Fibroblast of peridontal ligament (primary cell): ENCODE results near the gene QSER1.
"Not testable (repeated sequence)": the region's sequence is repeated elsewhere in the genome, so short reads cannot be mapped to it uniquely, and the experiment has no call there.

Experiments used
- DNase-seq: peaks from one replicate; pipeline ENCODE4 v3.0.0-alpha.2; 2010; ENCODE audit errors: extremely low read depth

QSER1 gene

GRCh38 chr11:32935462-32936029 lies 42.9 kb downstream of the QSER1 start:
- DNase-seq, result no peak

- DNase-seq, result not testable (repeated sequence)
Measured at GRCh38 chr11:32936178-32936577, 43.6 kb downstream of the QSER1 start.

GRCh38 chr11:32937283-32937682 lies 44.7 kb downstream of the QSER1 start:
- DNase-seq, result not testable (repeated sequence)

- peak; percentile 49 for DNase-seq
Measured at GRCh38 chr11:32939046-32939445, 46.4 kb downstream of the QSER1 start.

- DNase-seq, result peak; percentile 23
Measured at GRCh38 chr11:32939866-32940265, 47.3 kb downstream of the QSER1 start.

GRCh38 chr11:32940865-32941264 lies 48.3 kb downstream of the QSER1 start:
- no peak for DNase-seq

GRCh38 chr11:32947978-32948377 lies 55.4 kb downstream of the QSER1 start:
- DNase-seq, result peak; percentile 23

- DNase-seq, result no peak
Measured at GRCh38 chr11:32949739-32950138, 57.1 kb downstream of the QSER1 start.

- no peak for DNase-seq
Measured at GRCh38 chr11:32952421-32952820, 59.8 kb downstream of the QSER1 start.

- DNase-seq, result no peak
Measured at GRCh38 chr11:32953700-32954099, 61.1 kb downstream of the QSER1 start.

GRCh38 chr11:32960553-32961164 lies 68.0 kb downstream of the QSER1 start:
- DNase-seq, result peak; percentile 83

- no peak for DNase-seq
Measured at GRCh38 chr11:32962016-32962415, 69.4 kb downstream of the QSER1 start.

- no peak for DNase-seq
Measured at GRCh38 chr11:32963721-32964120, 71.1 kb downstream of the QSER1 start.

- no peak for DNase-seq
Measured at GRCh38 chr11:32968541-32968940, 75.9 kb downstream of the QSER1 start.

- not testable (repeated sequence) for DNase-seq
Measured at GRCh38 chr11:32972233-32972632, 79.6 kb downstream of the QSER1 start.

- no peak for DNase-seq
Measured at GRCh38 chr11:32972781-32973180, 80.2 kb downstream of the QSER1 start.

GRCh38 chr11:32982626-32983025 lies 90.0 kb downstream of the QSER1 start:
- no peak for DNase-seq

GRCh38 chr11:32983506-32983905 lies 90.9 kb downstream of the QSER1 start:
- DNase-seq, result no peak

GRCh38 chr11:32985600-32985999 lies 93.0 kb downstream of the QSER1 start:
- no peak for DNase-seq

GRCh38 chr11:32987851-32988250 lies 95.2 kb downstream of the QSER1 start:
- DNase-seq, result no peak

GRCh38 chr11:32990481-32990880 lies 97.9 kb downstream of the QSER1 start:
- DNase-seq, result no peak

- no peak for DNase-seq
Measured at GRCh38 chr11:32991427-32991826, 98.8 kb downstream of the QSER1 start.

GRCh38 chr11:32991898-32992297 lies 99.3 kb downstream of the QSER1 start:
- no peak for DNase-seq

GRCh38 chr11:33000181-33000580 lies 107.6 kb downstream of the QSER1 start:
- peak; percentile 93 for DNase-seq
